CD4-positive, alpha-beta T cell treated with Interleukin-2 at 100 ng/mL for 4 hours (primary cell): Measurements from ENCODE around the gene NAP1L4.
A peak's percentile ranks its signal among the peaks of the same experiment; 100 is the strongest.

ENCODE experiments used
- DNase-seq: peaks from one replicate; pipeline ENCODE4 v3.0.0-alpha.2; 2020; ENCODE audit warnings: low spot score

NAP1L4 gene

DNA sequence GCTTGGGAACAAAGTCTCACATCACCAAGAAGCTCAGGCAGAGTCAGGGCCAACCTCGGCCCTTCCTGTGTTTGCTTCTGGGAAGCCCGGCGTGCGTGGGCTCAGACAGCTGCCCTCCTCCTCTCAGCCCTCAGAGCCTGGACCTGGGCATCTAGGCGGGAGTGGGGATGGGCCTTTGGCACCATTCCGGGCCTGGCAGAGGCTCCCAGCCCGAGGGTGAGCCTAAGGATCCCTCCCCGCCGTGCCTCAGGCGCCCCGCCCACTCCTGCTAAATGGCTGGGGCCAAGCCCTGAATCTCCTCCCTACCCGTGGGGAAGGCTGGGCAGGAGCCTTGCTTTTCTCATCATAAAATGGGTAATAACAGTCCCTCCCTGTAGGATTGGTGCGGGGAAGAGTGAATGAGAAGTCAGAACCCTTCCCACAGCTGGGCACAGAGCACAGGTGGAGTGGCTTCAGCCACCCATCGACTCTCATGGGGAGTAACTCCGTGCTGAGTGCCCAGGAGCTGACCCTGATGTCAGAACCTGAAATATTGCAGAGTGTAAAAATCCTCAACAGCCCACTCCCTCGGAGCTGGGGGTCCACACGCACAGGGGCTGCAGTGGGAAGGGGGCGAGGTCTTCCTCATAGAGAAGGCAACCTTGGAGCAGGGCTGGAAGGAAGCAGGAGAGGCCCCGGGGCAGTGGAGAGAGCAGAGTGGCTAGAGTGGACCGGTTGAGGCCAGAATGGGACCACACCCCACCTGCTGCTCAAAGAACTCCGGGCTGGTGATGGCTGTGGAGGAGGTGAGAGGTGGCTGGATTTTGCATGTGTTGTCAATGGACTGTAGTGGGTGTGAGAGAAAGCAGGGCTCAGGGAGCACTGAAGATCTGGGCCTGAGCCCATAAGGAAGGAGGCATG, 87.7 kb downstream of the NAP1L4 start:
- no peak for DNase-seq

DNA sequence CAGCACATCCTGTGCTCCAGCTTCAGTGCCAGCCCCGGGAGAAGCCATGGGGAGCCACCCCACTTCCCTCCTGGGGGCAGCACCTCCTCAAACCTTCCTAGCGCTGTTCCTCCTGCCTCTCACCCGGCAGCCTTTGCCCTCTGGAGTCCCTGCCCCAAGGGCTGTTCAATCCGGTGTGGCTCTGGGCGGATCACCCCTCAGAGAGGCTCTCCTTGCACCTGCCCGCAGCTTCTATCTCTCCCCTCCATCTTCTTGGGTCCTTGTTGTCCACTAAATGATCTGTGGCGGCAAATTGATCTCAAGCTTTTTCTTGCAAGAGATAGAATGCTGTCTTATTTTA, 88.5 kb downstream of the NAP1L4 start:
- no peak for DNase-seq

GRCh38 chr11:2902784-2903671, 89.1 kb downstream of the NAP1L4 start:
- no peak for DNase-seq

DNA sequence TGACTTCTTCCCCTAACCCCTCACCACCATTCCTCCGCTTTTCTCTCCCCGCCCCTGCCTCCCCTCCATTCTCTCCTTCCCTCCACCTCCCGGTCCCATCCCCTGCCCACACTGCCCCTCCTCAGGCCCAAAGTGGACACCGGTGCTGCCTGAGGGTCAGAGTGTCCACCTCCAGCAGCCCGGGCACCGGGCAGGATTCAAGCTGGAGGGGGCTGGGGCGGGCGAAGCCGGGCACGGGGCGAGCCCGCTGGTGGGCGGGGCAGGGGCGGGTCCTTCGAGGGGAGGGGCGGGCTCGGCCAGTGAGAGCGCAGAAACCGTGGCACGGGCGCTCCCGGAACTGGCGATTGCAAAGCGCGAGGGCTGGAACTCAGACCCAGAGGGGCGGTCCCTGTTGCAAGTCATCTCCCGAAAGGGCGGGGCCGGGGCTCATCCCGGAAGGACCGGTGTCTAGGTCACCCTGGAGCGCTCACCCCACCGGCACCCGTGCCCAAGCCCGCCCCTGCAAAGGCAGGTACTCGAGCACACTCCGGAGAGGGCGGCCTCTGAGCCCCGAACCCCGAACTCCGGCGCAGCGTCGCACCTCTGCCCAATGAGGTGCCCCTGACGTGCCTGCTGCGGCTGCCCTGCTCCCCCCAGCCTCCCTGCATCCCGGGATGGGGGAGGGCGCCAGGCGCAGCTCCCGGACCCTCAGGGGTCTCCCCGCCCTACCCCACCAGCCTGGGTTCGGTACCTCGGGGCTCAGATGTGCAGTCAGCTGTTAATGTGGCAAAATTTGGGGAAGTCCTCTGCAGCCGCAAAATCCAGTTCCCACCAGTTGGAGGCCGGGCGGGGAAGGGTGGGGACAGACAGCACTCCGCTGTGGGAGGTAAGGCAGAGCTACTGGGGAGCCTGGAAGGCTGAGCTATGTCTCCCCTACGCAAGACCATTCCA, 90.0 kb downstream of the NAP1L4 start:
- DNase-seq = peak; percentile 92

DNA sequence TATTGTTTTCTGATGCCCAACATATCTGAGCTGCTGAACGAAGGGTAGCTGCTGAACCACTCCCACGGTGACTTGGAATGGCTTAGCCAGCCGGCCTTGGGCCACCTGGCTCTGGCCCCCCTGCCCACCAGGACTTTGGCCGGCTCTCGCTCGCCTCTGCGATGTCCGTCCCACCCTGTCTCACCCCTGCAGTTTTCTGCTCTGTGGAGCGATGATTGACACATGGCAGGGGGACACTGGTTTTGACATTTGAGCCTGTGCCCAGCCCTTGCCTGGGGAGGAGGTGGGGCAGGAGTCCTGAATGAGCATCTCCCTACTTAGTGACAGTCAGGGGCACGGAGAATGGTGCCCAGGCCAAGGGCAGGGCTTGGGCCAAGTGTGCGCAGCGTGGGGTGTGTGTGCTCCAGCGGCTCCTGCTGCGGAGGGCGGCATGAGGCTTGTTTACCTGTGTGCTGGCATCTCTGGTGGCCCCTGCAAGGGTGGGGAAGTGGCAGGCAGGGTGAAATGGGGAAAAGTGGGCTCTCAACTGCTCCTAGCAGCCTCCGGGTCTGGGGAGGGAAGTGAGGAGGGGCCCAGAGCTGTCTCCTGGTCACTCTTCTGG, 90.8 kb downstream of the NAP1L4 start:
- DNase-seq = no peak

DNA sequence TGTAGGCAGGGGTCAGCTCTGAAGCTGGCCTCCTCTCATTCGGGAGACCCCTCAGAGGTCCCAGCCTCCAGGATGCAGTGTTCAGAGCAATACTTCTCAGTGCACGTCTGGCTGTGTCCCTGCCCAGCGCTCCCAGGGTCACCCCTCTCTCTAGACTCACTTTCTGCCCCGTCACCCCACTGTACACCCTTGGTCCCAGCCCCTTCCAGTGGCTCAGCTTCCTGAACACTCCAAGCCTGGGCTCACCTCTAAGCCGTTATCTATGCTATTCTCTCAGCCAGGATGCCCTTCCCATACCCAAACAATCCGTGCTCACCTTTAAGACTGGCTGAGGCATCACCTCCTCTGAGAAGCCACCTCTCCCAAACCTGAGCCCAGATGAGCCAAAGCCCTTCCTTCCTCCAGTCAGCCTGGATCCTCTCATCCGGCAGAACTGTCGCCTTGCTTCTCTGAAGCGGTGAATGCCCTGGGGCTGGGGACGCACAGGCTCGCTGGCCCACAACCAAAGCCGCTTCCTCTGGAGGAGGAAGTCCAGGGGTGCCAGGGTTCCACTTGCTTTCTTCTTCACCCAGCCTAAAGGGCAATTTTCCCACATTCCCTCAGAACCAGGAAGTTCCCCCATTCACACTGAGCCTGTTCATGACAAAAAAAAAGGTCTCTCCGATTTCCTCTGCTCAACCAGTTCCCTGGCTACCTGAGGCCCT, 92.9 kb downstream of the NAP1L4 start:
- DNase-seq = no peak

- peak; percentile 70 for DNase-seq
Measured at GRCh38 chr11:2898366-2899079, 93.6 kb downstream of the NAP1L4 start.

DNA sequence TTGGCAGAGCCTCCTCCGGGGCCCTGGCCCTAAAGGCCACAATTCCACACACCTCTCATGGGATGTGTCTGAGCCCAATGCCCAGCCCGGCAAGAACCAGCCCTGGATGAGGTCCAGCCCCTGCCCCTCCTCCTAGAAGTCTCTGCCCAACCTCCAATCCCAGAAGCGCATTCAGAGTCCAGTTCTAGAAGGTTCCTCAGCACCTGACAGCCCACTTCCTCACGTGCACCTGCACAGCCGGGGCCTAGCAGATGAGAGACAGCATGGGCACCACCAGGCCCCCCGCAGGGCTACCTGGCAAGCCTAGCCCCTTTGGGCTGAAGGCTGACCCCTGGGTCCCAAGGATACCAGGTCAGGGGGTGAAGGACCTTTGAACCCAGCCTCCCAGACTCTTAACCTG, 95.1 kb downstream of the NAP1L4 start:
- no peak for DNase-seq

DNA sequence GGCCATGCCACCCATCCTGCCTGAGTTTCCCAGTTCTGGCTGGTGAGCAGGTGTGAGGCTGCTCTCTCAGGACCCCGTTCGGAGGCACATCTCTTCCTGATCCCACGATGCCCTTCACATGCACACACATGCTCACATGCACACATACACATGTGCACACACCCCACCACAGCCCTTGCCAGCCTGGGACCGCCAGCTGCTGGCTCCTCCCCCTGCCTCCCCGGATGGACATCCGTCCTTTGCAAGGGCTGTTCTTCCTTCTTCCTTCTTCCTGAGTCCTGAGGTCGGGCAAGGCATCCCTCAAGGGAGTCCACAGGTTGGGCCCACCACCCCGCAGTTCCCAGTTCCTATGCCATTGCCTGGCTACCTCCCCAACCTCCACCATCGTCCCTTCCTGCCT, 96.1 kb downstream of the NAP1L4 start:
- DNase-seq = no peak
